A673 (cell line): Measurements from ENCODE around the gene VSX2.

Experiments
- CTCF ChIP-seq: fragments of 300-800, 200-600 bp; sonication (generic); conservative IDR thresholded peaks from 2 replicates; pipeline ENCODE4 v1.5.1; 2017; ENCODE audit warnings: low read depth, mild to moderate bottlenecking, antibody characterized with exemption, low read length, moderate library complexity, mixed read lengths
- EZH2 ChIP-seq: fragments of 200-600 bp; sonication (generic); IDR thresholded peaks from 2 replicates; pipeline ENCODE4 v1.6.1; 2017; ENCODE audit warnings: borderline replicate concordance, low read depth, mild to moderate bottlenecking, mixed read lengths, antibody characterized with exemption, low read length; ENCODE audit not compliant: poor library complexity, severe bottlenecking

GRCh38 chr14:74243051-74243450, 3.8 kb downstream of the VSX2 start:
- no peak for TF ChIP-seq CTCF
- TF ChIP-seq EZH2 = no peak
